ENCODE data around the gene GPATCH4. TPM values are rescaled to one million over a fixed set of nuclear protein-coding genes. Genes with fewer than 3 reads are reported as not detected.
"Not testable (repeated sequence)": the region's sequence is repeated elsewhere in the genome, so short reads cannot be mapped to it uniquely, and the experiment has no call there.

The GPATCH4 gene
- total RNA-seq, 1 experiment from 2014 or later: 52.7 TPM

- no peak for DNase-seq (ENCODE audit: low read depth)
Measured at GRCh38 chr1:156578055-156578454, 23.2 kb downstream of the GPATCH4 start.

GRCh38 chr1:156577550-156577949, 23.7 kb downstream of the GPATCH4 start:
- DNase-seq (ENCODE audit: low read depth): no peak

GRCh38 chr1:156574039-156574633, 27.1 kb downstream of the GPATCH4 start:
- no peak for DNase-seq (ENCODE audit: low read depth)

GRCh38 chr1:156572663-156573018, 28.6 kb downstream of the GPATCH4 start:
- DNase-seq (ENCODE audit: low read depth): no peak

- peak; percentile 73 for DNase-seq (ENCODE audit: low read depth)
Measured at GRCh38 chr1:156571919-156572662, 29.2 kb downstream of the GPATCH4 start, which contains the start of gene IQGAP3. TSS of gene IQGAP3 (minus strand) at chr1:156572565. CDS start at chr1:156572529, 36 bp downstream.

- DNase-seq (ENCODE audit: low read depth): peak; percentile 87
Measured at GRCh38 chr1:156571261-156571852, 29.9 kb downstream of the GPATCH4 start.

- DNase-seq (ENCODE audit: low read depth): no peak
Measured at GRCh38 chr1:156566436-156566835, 34.8 kb downstream of the GPATCH4 start.

- no peak for DNase-seq (ENCODE audit: low read depth)
Measured at GRCh38 chr1:156565519-156565918, 35.8 kb downstream of the GPATCH4 start.

GRCh38 chr1:156560585-156561163, 40.6 kb downstream of the GPATCH4 start:
- no peak for DNase-seq (ENCODE audit: low read depth)

GRCh38 chr1:156559797-156560385, 41.4 kb downstream of the GPATCH4 start:
- no peak for DNase-seq (ENCODE audit: low read depth)

- DNase-seq (ENCODE audit: low read depth): no peak
Measured at GRCh38 chr1:156559086-156559796, 42.0 kb downstream of the GPATCH4 start.

GRCh38 chr1:156556354-156556753, 44.9 kb downstream of the GPATCH4 start:
- no peak for DNase-seq (ENCODE audit: low read depth)

- no peak for DNase-seq (ENCODE audit: low read depth)
Measured at GRCh38 chr1:156555715-156556114, 45.6 kb downstream of the GPATCH4 start.

- no peak for DNase-seq (ENCODE audit: low read depth)
Measured at GRCh38 chr1:156554971-156555370, 46.3 kb downstream of the GPATCH4 start.

- DNase-seq (ENCODE audit: low read depth): no peak
Measured at GRCh38 chr1:156553860-156554485, 47.3 kb downstream of the GPATCH4 start.

GRCh38 chr1:156552937-156553336, 48.3 kb downstream of the GPATCH4 start:
- DNase-seq (ENCODE audit: low read depth): not testable (repeated sequence)

GRCh38 chr1:156552518-156552917, 48.8 kb downstream of the GPATCH4 start:
- no peak for DNase-seq (ENCODE audit: low read depth)

GRCh38 chr1:156551869-156552268, 49.4 kb downstream of the GPATCH4 start:
- peak; percentile 88 for DNase-seq (ENCODE audit: low read depth)

GRCh38 chr1:156551066-156551643, 50.1 kb downstream of the GPATCH4 start:
- no peak for DNase-seq (ENCODE audit: low read depth)

- DNase-seq (ENCODE audit: low read depth): no peak
Measured at GRCh38 chr1:156550346-156550745, 50.9 kb downstream of the GPATCH4 start.

Data from HT1080 (cell line).